T-helper 2 cell (primary cell): Measurements from ENCODE around the gene MYO1B.

Experiments used
- DNase-seq, 5 experiments: peaks; one replicate each; pipeline versions ENCODE4 v3.0.0 to v3.0.0-alpha.2; 2012 to 2022

Gene MYO1B

DNA sequence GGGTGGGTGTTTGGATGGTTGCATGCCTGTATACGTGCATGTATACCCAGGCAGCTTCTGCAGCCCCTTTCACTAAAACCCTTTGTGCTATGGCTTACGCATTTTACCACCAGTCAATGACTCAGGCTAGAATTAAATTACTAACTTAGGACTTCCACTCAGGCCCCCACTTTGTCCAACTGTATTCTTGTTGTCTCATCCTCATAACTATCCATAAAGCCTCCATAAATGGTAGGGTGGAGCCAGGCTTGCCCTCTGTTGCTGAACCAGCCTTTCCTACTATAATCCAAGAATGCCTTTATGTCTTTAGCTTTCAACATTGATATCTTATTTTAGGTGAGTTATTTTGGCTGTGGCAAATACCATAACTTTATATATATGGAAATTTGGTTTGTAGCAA lies 119.9 kb downstream of the MYO1B start:
- DNase-seq: no peak

DNA sequence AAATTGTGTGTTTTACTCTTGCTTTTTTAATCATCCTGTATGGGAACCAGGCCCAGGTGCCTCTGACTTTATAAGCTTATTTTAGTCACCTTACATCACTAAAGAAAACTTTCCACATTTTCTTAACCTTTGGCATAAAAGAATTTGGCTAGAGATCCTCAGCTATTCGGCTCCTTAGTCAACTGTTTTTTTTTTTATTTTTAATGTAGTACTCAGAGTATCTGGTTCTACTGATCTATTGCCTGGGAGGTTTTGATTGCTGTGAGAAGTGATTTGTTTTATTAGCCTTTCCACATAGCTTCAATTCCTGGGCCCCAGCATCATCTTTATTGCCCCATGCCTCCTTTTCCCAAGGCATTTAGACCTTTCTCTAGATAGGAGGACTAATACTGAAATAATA lies 121.0 kb downstream of the MYO1B start:
- DNase-seq: no peak

DNA sequence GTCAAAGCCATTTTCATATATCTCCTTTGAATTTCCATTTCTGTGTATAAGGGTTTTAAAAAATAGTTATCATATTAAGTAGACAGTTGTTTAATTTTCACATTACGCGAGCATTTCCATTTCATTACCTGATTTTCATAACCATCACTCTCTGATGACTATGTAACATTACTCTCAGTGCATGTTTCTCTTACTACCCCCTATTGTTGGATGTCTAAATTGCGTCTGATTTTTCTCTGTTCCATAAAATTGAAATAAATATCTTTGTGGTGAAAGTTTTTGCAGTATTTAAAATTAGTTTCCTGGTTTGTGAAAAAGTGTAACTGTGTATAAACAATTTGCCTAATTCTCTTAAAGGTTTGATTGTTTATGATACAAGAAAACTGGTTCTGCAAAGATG lies 123.8 kb downstream of the MYO1B start:
- no peak for DNase-seq

DNA sequence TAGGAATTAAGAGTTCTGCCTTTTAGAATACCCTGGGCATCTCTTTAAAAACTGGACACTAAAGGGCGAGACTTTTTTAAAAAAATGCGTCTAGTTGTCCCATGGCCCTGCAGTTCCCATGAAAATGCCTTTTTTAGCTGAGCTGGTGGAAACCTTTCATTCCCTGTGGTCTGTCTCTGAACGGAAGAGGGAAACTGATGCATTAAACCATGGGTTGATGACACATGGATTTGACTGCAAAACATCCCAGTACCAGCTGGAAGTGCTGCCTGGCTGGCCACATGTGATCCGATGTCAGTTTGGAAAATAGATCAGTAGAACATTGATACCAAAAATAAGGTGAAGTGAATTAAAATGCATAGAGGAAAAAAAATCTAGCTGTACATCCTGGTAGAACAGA lies 129.2 kb downstream of the MYO1B start:
- DNase-seq: no peak

DNA sequence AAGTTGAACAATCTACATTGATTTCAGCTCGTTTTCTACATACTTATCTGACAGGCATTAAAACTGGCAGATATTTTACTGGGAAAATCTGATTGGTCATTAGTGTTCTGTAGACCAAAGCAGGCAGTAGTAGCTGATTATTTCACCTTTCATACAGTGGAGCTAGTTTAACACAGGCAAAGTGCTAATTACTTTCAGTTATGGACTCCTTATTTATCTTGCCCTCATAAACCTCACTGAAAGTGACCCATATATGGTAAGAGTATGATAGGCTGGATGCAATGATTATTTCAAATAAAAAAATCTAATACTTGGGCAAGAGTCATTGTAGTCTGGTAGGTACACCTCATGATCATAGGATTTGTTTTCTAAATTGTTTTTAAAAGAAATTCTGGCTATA lies 129.7 kb downstream of the MYO1B start:
- no peak for DNase-seq

DNA sequence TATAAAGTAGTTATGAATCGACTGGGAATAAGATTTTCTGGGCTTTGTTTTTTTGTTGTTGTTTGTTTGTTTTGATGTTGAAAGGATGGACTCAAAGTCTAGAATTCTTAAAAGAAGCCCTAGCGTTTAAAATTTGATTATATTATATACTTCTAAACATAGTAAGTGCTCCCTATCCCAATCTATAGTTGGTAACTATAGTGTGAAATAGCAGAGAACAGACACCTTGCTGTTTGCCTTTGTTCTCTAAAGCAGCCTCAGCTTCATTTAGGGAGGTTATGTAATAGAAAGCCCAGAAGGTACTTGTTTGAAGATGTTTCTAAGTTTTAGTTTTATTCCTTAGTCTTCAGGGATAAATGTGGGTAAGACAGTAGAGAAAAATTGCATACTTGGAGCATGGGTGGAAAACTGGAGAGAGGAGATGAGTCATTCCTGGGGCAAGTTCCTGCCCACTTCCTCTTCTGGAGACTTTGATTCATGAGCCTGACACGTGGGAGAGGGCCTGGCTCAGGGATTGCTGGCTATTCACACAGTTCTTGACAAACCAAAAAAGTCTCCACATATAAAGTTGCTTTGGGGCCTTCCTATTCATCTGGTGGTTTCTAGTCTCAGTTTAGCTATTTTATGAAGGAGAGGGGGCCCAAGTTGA lies 131.9 kb downstream of the MYO1B start:
- peak in 1 of 5 experiments; percentile 11 for DNase-seq

DNA sequence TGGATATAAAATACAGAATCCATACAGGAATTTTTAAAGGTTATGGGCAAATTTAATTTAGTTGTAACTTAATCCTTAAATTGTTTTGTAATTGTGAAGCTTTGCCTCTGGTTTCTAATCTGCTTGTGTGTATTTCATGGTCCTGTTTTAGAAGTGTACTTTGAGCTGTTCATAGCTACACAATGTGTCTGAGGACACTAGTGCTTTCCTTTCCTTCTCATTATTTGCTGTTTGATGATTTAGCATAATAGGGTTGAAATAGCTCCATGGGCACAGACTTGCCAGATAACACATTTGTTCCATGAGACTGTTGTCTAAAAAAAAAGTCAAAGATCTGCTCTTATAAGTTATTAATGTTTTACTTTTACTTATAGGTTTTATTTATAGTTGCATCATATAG lies 134.2 kb downstream of the MYO1B start:
- no peak for DNase-seq

DNA sequence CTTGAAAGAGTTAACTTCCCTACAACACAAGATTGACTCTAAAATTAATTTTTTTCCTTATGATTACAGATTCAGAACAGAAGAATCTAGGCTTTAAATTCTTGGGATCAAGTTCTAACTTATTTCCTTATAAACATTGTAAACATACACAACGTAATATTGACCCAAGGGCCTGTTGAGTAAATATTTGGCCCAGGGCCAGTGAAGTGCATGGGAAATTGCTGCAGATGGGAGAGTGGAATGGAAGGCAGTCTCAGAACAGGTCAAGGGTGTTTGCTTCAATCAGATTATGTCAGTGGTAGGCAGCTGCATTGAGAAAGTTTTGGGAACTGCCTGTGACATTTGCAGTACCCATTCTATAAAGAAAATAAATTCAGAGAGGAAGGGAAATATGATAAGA lies 137.6 kb downstream of the MYO1B start:
- no peak for DNase-seq

DNA sequence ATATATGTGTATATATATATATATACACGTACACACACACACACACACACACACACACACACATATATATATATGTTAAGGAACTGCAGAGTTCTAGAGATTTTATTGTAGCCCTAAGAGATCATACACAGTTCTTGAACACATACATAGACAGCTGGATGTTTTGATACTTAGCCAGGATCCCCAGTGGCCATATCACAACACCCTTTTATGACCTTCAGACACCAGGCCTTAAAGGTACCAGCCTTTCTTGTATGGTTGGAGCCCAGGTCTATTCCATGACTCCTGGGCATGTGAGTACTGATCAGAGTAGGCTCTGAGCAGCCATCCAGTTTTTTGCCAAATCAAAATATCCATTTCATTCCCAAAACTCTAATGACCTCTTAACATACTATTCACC lies 138.3 kb downstream of the MYO1B start:
- no peak for DNase-seq

DNA sequence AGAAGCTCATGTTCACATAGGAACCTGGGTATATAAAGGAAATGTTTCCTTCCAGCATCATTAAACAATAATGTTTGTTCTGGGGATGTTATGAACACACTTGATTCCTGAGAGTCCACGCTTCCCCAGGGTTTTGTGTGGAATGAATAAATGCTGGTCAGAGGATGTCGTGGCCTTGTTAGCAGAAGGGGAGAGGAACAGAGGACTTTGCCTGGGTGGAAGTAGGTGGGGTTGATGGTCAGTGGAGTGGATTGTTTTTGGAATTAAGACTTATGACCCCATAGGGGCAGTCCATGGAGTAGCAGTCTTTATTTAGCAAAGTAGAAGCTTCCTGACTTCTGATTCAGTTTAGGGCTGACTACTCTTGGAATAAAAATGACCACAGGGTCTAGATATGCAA lies 139.6 kb downstream of the MYO1B start:
- DNase-seq: no peak

DNA sequence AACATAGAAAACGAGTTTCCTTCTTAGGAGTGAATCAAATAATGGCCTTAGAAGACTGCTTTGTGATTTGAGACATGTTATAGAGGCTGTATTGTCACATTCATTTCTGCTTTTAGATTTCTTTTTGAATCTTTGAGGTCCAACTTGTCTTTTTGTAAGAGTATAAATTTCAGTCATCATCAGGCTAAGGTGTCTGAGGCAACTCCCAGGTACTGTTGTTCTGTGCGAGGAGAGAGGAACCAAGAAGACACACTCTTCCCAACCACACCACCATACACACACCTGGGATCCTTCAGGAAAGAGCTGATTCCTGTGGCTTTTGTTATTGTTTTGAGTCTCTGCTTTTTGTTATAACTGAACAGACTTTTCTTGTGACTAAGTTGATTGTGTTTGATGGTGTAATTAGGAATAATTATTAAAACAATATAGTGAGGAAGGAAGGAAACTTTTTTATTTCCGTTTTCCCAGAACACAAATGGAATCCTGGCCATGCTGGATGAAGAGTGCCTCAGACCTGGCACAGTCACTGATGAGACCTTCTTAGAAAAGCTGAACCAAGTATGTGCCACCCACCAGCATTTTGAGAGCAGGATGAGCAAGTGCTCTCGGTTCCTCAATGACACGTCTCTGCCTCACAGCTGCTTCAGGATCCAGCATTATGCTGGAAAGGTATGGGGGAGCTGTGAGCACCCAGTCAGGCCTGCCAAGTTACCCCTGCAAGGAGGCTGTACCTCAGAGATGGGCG lies 140.4 kb downstream of the MYO1B start:
- DNase-seq: no peak

DNA sequence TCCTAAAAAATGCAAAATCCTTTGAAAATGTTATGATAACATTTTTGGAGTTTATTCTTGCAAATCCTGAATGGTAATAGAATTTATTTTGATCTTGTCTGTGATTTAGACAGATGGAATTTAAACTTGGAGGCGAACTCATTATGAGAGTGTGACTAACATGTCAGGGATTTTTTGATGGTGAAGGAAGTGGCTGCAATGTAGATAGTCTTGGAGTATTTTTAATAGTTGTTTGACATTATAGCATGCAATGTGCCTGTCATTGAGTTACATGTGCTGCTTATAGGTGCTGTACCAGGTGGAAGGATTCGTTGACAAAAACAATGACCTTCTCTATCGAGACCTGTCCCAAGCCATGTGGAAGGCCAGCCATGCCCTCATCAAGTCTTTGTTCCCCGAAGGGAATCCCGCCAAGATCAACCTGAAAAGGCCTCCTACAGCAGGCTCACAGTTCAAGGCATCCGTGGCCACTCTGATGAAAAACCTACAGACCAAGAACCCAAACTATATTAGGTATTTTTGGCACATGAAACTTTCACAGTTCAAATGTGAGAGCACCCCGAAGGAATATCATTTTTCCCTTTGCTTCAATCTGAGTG lies 141.8 kb downstream of the MYO1B start:
- no peak for DNase-seq

DNA sequence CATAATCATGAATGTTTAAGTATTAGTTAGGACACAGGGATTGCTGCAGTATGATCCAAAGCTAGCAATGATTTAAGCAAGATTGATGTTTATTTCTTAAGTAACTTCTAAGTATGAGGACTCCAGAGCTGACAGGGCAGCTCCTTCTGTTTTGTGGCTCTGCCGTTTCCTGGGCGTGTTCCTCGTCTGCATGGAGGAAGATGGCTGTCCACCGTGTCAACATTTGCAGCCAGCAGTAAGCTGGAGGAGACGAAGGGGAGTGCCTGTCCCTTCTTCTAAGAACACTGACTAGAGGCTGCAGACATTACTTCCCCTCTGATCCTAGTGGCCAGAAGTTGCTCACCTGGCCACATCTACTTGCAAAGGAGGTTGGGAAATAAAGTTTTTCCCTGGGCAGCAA lies 144.1 kb downstream of the MYO1B start:
- no peak for DNase-seq

DNA sequence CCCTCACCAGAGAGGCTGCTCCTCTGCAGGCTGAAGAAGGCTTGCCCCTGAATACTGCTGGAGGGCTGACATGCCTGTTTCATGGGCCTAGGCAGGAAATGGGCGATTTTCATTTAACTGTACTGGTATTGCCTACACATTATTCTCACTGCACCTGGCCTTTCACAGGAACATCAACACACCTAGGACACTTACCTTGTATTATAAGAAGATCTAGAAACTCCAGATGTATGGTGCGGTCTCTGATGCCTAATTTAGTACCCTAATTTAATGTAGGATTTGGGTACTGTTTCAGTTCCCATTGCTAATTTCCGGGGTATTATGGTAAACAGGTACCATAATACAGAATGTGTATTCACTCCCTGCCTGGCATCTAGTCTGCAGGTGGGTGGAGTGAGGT lies 146.0 kb downstream of the MYO1B start:
- no peak for DNase-seq

DNA sequence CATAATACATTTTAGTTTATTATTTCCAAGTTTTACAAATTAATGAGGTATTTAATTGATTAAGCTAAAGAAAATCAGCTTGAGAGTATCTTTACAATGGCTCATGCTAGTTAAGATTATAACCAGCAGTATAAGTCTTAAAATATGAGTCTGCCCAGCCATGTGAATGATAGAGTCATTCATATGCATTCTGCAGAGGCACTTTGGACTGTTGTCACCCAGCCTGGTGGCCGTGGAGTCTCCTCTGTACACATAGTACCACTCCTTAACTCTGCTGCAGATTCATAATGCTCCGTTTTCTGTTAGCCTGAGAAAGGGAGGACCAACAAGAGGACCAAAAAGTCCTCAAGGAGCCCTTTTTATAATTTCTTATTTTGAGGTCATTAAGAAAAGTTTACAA lies 148.8 kb downstream of the MYO1B start:
- DNase-seq: no peak

DNA sequence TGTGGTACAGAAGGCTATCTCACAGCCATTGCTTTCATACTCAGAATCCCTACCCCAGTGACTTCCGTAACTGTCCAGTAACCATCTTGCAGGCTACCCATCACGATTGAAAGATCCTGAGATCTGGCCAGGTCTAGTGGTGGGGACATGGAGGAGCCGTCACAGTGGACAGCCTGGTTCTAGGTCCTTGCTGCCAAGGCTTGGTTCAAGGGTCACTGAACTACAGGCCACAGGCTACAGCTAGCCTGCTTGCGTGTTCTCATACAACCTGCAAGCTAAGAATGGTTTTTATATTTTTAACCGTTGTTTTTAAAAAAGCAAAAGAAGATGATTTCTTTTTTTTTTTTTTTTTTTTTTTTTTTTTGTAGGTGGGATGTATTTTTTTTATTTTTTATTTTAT lies 151.6 kb downstream of the MYO1B start:
- DNase-seq: no peak

DNA sequence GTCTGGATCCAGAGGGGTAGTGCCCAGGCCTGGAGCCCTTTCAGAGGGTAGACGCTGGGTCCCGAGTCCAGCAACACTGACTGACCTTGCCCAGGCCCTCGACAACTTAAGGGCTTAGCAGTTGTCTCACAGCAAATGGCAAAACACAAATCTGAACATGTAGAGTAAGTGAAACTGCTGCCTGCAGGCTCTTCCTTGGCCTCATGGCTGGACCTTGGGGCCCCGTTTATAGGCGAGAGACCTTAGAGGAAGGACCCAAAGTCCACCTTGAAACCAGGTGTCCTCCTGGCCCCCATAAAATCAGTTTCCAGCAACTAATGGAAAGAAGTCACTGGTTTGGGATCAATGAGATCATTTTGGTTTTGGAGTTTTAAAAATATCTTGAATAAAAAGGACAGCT lies 154.4 kb downstream of the MYO1B start:
- DNase-seq: no peak

DNA sequence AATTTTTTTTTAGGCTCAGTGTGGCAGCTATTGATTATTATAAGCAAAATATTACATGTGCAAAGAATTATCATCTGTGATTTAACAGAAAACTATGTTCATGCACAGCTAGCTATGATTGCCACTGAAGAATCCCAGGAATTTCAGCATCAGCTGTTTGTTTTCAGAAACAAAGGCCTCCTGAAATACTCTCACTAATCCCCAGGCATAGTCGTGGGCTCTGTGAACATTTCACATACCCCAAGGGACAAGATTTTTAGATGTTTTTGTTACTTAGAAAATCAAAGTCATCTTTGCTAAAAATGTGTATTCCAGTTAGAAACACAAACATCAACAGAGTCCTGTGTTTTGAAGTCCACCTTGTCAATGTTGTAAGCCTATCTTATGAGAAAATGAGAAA lies 156.1 kb downstream of the MYO1B start:
- DNase-seq: no peak

DNA sequence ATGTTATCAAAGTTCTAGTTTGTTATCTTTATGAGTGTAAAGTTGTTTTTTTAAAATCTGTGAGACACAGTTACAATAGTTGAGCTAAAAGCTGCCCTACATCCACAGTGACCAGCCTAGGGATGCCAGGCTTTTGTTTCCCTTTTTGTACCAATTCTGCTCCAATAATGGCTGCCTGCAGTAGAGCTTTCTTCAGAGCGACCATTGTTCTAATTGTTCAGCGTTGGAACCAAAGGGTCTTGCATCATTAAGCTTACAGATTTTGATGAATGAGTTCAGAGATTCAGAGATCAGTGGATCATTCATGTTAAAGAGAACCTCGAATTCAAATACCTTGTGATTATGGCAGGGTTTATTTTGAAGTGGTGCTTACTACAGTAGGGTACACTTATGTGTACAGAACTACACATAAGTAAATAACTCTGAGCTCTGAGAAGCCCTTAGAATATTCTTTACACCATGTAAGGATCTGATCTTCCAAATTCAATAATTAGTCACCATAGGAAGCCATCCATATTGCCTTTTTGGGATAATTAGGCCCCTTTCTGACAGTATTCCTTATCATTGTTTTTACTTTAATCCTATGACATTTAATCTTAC lies 157.9 kb downstream of the MYO1B start:
- no peak for DNase-seq

DNA sequence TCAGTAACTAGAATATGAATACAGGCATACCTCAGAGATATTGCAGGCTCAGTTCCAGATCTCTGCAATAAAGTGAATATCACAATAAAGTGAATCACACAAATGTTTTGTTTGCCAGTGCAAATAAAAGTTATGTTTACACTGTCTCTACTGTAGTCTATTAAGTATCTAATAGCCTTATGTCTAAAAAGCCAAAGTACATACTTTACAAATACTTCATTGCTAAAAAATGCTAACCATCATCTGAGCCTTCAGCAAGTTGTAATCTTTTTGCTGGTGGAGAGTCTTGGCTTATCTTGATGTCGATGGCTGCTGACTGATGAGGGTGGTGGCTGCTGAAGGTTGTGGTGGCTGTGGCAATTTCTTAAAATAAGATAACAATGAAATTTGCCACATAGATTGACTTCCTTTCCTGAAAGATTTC lies 159.4 kb downstream of the MYO1B start:
- DNase-seq: peak in 1 of 5 experiments; percentile 82

DNA sequence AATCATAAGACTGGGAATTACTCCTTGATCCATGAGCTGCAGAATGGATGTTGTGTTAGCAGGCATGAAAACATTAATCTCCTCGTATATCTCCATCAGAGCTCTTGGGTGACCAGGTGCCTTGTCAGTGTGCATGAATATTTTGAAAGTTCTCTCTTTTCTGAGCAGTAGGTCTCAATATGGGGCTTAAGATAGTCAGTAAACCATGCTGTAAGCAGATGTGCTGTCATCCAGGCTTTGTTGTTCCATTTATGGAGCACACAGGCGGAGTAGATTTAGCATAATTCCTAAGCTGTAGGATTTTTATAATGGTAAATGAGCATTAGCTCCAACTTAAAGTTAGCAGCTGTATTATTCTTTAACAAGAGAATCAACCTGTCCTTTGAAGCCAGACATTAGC lies 160.3 kb downstream of the MYO1B start:
- no peak for DNase-seq

DNA sequence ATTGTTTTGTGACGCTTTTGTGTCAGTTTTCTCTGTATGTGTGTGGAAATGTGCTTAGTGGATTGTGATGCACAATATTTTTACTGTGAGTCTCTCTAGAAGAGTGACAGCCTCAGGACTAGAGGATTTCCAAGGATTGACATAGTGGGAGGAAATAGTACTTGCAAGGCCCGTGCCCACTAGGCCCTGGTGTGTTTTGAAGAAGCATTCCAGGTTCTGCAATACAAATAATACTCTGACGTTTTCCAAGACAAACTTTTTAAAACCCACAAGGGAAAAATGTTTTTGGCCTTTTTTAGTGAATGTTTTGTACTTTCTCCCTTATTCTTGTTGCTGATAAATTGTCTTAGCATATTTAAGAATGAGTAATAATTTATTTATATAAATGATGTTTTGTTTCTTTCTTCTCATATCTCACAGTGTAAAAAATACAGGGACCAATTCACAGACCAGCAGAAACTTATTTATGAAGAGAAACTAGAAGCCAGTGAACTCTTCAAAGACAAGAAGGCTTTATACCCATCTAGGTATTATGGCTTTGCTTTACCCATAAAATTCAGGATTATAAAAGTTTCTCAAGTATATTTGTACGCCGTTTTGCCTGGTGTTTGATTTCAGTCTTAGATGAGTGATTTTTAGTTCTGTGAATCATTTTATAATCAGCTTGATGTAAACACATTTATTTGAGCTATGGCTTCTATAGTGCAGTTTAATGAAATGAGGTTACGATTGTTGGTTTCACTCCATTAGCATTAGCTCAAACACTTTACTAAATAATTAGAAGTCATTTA lies 165.6 kb downstream of the MYO1B start:
- DNase-seq: no peak

DNA sequence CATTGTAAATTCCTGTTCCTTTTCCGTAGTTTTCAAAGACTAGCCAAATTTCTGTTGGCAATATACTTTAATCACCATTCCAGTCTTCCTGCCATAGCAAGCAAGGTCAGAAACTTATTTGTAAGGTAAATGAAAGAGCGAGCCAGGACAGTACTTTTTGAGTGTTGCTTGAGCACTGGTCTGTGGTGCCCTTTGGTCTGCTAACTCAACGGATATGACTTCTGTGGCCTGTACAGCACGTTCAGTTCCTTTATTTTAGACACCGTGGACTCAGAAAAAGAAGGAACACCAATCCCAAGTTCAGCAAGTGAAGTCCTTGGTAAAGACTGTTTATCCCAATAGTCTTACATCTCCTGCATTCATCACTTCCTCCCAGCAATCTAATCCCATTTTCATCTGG lies 166.3 kb downstream of the MYO1B start:
- DNase-seq: no peak
